AG04450 (cell line): Measurements from ENCODE around the gene USO1. TPM values are rescaled to one million over a fixed set of nuclear protein-coding genes. Genes with fewer than 3 reads are reported as not detected.

ENCODE experiments used
- CTCF ChIA-PET: fragments of 300-600, 350-600 bp; formaldehyde crosslinking; extraction: SDS; loops from one replicate; lab custom pipeline; 2022; ENCODE audit warnings: antibody characterized with exemption, inconsistent platforms; lab: Charles Lee
- POLR2A ChIA-PET: fragments of 350-600 bp; formaldehyde crosslinking; extraction: SDS; loops from one replicate; lab custom pipeline; 2021; ENCODE audit warnings: antibody characterized with exemption, inconsistent platforms; lab: Yijun Ruan, JAX
- DNase-seq: peaks from one replicate; pipeline ENCODE4 v3.0.0-alpha.2; 2011; ENCODE audit warnings: low read depth, low spot score
- H3K27ac ChIP-seq: one replicate; pipeline ENCODE4 v1.5.1; 2012; ENCODE audit warnings: low read depth, low read length, control low read depth
- H3K27me3 ChIP-seq: one replicate; pipeline ENCODE4 v1.6.0; 2012; ENCODE audit warnings: low read length; ENCODE audit not compliant: control insufficient read depth, insufficient read depth
- H3K4me3 ChIP-seq: 2 replicates; pipeline ENCODE4 v1.5.1; 2011; ENCODE audit warnings: mild to moderate bottlenecking, low read depth, low read length, control low read depth
- H3K9me3 ChIP-seq: 2 replicates; pipeline ENCODE4 v1.5.1; 2012; ENCODE audit warnings: low read length; ENCODE audit not compliant: control insufficient read depth, insufficient read depth
- polyA plus RNA-seq: library from polyadenylated mRNA; depleted of rRNA; stranded (reverse); fragments of >200 nt; gene quantifications from 2 replicates; pipeline ENCODE4 v1.2.3, GENCODE V29; 2011
- TF ChIP-seq, protein P1 (sequence below): IDR thresholded peaks from 2 replicates; pipeline ENCODE4 v1.5.1; 2011; ENCODE audit warnings: low read depth, low read length, control low read depth, inconsistent platforms

The USO1 gene
- polyA plus RNA-seq, 1 experiment = 142 TPM

DNA sequence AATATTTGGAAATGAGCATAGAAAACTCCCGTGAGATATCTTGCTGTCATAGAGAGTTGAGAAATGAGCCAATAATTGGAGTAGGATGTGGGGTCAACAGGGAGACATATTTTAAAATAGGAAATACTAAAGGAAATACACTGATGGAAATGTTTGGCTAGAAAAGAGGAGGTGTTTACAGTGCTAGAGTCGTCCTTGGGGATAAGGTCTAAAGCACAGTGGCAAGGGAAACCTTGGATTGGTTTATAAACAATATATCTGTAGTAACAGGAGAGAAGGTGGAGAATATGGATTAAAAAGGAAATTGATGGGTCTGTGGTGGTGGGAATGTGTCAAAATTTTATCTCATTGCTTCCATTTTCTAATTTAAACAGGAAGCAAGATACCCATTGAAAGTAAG lies 95.8 kb downstream of the USO1 start:
- ChIA-PET CTCF (interaction anchor here (1.3 kb wide), 1 partner anchor 28 kb away, joined by 7 read pairs; no protein-coding TSS in a partner anchor), POLR2A (no interaction called here)
- H3K27me3 ChIP-seq = no peaks in the 10 kb centered on the region

DNA sequence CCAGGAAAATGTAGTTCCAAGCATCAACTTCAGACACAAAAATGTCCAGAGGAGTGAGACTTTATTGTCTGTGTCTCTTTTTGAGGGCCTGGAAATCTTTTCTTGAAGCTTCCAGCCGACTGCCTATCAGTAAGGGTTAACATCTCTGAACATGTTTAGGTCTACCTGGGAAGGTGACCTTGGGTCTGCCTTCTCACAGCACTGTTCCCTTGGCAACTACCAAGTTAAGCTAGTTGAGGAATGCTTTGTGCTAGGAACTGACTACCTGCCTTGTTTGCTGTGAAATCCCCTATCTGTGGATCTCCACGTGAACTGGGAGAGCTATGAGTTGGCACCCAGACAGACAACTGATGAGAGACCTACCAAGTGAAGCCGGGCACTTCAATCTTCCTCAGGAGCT lies 96.3 kb downstream of the USO1 start:
- Histone ChIP-seq H3K9me3 (no peaks in the 10 kb centered on the region), H3K27me3 (no peaks in the 10 kb centered on the region), H3K4me3 (no peak overlapping the region), H3K27ac (no peak overlapping the region)
- DNase-seq = no peak
- ChIA-PET POLR2A (no interaction called here), CTCF (interaction anchor here (1.3 kb wide), 1 partner anchor 27 kb away, joined by 7 read pairs; no protein-coding TSS in a partner anchor)
- TF ChIP-seq, protein P1, sequence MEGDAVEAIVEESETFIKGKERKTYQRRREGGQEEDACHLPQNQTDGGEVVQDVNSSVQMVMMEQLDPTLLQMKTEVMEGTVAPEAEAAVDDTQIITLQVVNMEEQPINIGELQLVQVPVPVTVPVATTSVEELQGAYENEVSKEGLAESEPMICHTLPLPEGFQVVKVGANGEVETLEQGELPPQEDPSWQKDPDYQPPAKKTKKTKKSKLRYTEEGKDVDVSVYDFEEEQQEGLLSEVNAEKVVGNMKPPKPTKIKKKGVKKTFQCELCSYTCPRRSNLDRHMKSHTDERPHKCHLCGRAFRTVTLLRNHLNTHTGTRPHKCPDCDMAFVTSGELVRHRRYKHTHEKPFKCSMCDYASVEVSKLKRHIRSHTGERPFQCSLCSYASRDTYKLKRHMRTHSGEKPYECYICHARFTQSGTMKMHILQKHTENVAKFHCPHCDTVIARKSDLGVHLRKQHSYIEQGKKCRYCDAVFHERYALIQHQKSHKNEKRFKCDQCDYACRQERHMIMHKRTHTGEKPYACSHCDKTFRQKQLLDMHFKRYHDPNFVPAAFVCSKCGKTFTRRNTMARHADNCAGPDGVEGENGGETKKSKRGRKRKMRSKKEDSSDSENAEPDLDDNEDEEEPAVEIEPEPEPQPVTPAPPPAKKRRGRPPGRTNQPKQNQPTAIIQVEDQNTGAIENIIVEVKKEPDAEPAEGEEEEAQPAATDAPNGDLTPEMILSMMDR = no peak

More for the DNA sequence above, 95.8 kb downstream of the USO1 start:
- no peak for DNase-seq
- H3K27ac ChIP-seq = no peak overlapping the region
- TF ChIP-seq, protein P1 = no peak
- H3K9me3 ChIP-seq = no peaks in the 10 kb centered on the region
- H3K4me3 ChIP-seq = no peak overlapping the region

DNA sequence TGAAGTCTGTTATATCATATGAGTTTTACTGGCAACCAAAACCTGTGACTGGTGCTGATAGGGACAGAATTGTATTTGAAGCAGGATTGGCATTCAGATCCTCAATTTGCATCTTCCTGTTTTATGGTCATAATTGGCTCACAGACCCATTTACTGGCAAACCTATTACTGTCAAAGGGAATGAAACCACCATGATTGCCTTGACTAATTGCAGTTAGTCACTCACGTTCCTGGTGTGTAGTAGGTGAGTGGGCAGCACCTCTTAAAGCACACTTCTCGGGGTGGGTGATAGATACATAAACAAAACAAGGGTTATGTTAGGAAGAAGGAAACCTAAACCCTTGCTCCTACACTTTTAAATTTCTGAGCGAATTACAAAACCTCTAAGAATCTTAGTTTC lies 96.8 kb downstream of the USO1 start:
- TF ChIP-seq, protein P1 = no peak
- no peak overlapping the region for H3K4me3 ChIP-seq
- H3K27ac ChIP-seq = no peak overlapping the region
- H3K27me3 ChIP-seq = no peaks in the 10 kb centered on the region
- no peak for DNase-seq
- no peaks in the 10 kb centered on the region for H3K9me3 ChIP-seq
- ChIA-PET CTCF (interaction anchor here (1.3 kb wide), 1 partner anchor 27 kb away, joined by 7 read pairs; no protein-coding TSS in a partner anchor), POLR2A (no interaction called here)

DNA sequence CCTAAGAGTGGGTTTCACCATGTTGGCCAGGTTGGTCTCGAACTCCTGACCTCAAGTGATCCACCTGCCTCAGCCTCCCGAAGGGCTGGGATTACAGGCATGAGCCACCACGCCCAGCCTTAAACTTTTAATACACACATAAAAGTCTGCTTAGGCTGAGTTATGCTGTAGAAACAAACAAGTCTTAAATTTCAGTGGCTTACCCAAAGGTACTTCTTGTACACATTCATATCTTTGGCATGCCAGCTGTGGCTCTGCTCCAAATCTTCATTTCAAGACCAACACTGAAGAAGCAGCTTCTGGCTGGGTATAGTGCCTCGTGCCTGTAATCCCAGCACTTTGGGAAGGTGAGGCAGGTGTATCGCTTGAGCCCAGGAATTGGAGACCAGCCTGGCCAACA lies 97.6 kb downstream of the USO1 start:
- no peaks in the 10 kb centered on the region for H3K9me3 ChIP-seq
- ChIA-PET POLR2A (no interaction called here), CTCF (no interaction called here)
- no peak overlapping the region for H3K27ac ChIP-seq
- H3K27me3 ChIP-seq = no peaks in the 10 kb centered on the region
- no peak overlapping the region for H3K4me3 ChIP-seq
- TF ChIP-seq, protein P1 = no peak
- DNase-seq = peak; percentile 27

DNA sequence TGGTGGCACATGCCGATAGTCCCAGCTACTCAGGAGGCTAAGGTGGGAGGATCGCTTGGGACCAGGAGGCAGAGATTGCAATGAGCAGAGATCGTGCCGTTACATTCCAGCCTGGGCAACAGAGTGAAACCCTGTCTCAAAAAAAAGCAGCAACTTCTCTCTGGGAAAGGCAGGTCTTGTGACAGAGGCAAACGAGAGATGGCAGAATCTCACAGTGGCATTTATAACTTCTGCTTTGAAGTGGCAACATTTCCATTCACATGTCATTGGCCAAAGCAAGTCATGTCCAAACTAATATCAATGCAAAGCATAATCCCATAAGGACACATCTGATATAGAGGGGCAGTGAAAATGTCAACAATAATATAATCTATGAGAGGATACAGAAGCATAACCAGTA lies 98.0 kb downstream of the USO1 start:
- no peak overlapping the region for H3K4me3 ChIP-seq
- ChIA-PET POLR2A (no interaction called here), CTCF (interaction anchor here (0.5 kb wide), 1 partner anchor 27 kb away, joined by 3 read pairs; no protein-coding TSS in a partner anchor)
- TF ChIP-seq, protein P1 = no peak
- H3K27ac ChIP-seq = no peak overlapping the region
- no peaks in the 10 kb centered on the region for H3K27me3 ChIP-seq
- DNase-seq = no peak
- no peaks in the 10 kb centered on the region for H3K9me3 ChIP-seq
